ENCODE measurements around the gene CPA5. TPM values are rescaled to one million over a fixed set of nuclear protein-coding genes. Genes with fewer than 3 reads are reported as not detected.

The CPA5 gene
- total RNA-seq, 2 experiments from 2014 or later = 0.74 to 0.88 TPM

- Mint-ChIP-seq H3K27ac (no peak overlapping the region), H3K36me3 (ENCODE audit: low read depth) (peaks cover 2% of the 10 kb centered on the region), H3K4me1 (ENCODE audit: low read depth) (no peaks in the 10 kb centered on the region), H3K4me3 (no peak overlapping the region), H3K27me3 (ENCODE audit: low read depth) (no peaks in the 10 kb centered on the region), H3K9me3 (peaks cover 11% of the 10 kb centered on the region)
- no peak for DNase-seq
- CTCF ChIA-PET = no interaction called here
- intact Hi-C loops (cut with micrococcal nuclease) = no loop called here
Measured at GRCh38 chr7:130377178-130377577, 32.6 kb downstream of the CPA5 start.

DNA sequence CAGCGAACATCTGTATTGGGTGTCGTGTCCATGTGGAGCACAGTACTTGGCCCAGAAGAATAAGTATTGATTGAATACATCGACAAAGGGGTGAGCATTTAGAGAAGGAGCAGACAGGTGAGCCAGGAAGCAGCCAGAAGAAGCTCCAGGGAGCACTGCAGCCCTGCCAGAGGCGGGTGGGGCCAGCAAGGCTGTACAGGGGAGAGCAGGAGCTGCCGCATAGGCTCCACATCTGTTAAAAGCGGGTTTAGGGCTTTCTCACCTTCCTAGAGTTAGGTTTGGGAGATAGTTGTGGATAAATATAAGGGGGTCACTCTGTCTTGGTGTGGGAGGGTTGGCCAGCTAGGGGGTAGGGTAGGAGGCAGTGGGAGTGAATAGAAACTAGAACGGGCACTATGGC is 34.4 kb downstream of the CPA5 start:
- Mint-ChIP-seq H3K9me3 (peaks cover 11% of the 10 kb centered on the region), H3K27me3 (ENCODE audit: low read depth) (no peaks in the 10 kb centered on the region), H3K4me1 (ENCODE audit: low read depth) (no peaks in the 10 kb centered on the region), H3K4me3 (no peak overlapping the region), H3K27ac (no peak overlapping the region), H3K36me3 (ENCODE audit: low read depth) (peaks cover 2% of the 10 kb centered on the region)
- no peak for DNase-seq
- CTCF ChIA-PET = no interaction called here
- intact Hi-C loops (cut with micrococcal nuclease) = no loop called here

DNA sequence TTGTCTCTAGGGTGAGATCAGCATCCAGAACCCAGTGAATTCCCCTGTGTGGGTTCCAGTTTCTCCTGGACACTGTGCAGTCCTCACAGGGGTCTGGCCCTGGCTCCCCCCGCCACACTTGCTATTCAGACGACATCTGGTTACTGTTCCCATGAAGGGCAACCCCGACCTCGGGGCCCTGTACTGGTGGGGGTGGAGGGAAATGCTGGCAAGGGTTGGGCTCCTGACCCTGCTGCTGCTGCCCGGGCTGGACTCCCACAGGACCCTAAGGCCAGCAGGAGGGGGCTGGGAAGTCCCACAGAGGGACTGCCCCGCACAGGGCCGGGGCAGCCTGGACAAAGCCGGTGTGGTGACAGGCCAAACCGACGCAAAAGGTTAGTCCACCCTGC is 34.9 kb downstream of the CPA5 start:
- CTCF ChIA-PET = no interaction called here
- H3K27ac Mint-ChIP-seq = no peak overlapping the region
- H3K27me3 Mint-ChIP-seq (ENCODE audit: low read depth) = no peaks in the 10 kb centered on the region
- no peaks in the 10 kb centered on the region for H3K4me1 Mint-ChIP-seq (ENCODE audit: low read depth)
- intact Hi-C loops (cut with micrococcal nuclease) = no loop called here
- H3K4me3 Mint-ChIP-seq = no peak overlapping the region
- H3K36me3 Mint-ChIP-seq (ENCODE audit: low read depth) = peaks cover 2% of the 10 kb centered on the region
- H3K9me3 Mint-ChIP-seq = peaks cover 11% of the 10 kb centered on the region
- no peak for DNase-seq

DNA sequence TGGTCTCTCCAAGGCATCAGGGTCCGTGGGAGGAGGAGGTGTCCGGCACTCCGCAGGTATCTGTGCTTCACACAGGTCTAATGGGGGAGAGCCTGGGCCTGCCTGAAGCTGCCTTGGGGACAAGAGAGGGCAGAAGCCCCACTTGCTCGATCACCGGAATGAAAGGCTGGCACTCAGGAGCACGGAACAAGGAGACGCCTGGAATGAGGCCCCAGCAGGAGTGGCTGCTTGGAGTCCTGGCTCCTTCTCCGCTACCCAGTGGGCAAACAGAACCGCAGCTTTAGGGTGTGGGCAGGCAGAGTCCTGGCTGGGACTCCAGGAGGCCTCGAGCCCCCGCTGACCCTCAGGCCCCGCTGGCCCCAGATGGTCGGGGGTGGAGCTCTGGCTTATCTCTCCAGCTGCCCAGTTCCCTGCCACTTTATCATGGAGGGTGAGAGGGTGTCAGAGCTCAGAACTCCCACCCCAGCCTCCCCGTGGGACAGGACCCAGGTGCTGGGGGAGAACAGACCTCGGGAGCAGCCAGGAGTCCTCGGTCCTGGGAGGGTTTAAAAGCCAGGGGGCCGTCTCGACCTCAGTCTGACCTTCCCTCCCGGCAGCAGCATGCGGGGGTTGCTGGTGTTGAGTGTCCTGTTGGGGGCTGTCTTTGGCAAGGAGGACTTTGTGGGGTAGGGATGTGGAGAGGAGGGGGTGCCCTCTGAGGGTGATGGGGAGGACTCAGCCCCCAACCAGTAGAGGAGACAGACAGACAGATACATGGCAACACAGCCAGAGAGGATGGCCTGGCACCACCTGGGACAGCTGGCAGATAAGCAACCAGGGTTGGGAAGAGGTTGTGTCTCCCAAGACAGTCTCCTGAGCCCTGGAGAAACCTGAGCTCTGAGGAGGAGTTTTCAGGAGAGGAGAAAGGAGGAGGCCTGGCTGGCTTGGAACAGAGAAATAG is 35.6 kb downstream of the CPA5 start, which contains the start of gene CPA1:
Gene CPA1, plus strand, starts transcription at position 574 of the 940 bp plus-strand sequence. Its CDS starts 27 bp downstream, at position 601.
- no peak for DNase-seq
- intact Hi-C loops (cut with micrococcal nuclease) = no loop called here
- no peaks in the 10 kb centered on the region for H3K27me3 Mint-ChIP-seq (ENCODE audit: low read depth)
- H3K27ac Mint-ChIP-seq = no peak within 1 kb of the TSS
- H3K36me3 Mint-ChIP-seq (ENCODE audit: low read depth) = peaks cover 2% of the 10 kb centered on the region
- H3K4me3 Mint-ChIP-seq = no peak within 1 kb of the TSS
- H3K9me3 Mint-ChIP-seq = peaks cover 11% of the 10 kb centered on the region
- CTCF ChIA-PET = no interaction called here
- no peaks in the 10 kb centered on the region for H3K4me1 Mint-ChIP-seq (ENCODE audit: low read depth)

- H3K27ac Mint-ChIP-seq = no peak overlapping the region
- H3K4me1 Mint-ChIP-seq (ENCODE audit: low read depth) = no peaks in the 10 kb centered on the region
Measured at GRCh38 chr7:130380861-130381455, 36.3 kb downstream of the CPA5 start.

GRCh38 chr7:130381468-130382312 is 37.1 kb downstream of the CPA5 start:
- Mint-ChIP-seq H3K9me3 (peaks cover 4% of the 10 kb centered on the region), H3K27ac (no peak overlapping the region), H3K4me1 (ENCODE audit: low read depth) (no peaks in the 10 kb centered on the region), H3K27me3 (ENCODE audit: low read depth) (no peaks in the 10 kb centered on the region), H3K36me3 (ENCODE audit: low read depth) (no peaks in the 10 kb centered on the region), H3K4me3 (no peak overlapping the region)
- intact Hi-C loops (cut with micrococcal nuclease) = no loop called here
- CTCF ChIA-PET = no interaction called here
- no peak for DNase-seq

More at GRCh38 chr7:130380861-130381455, 36.3 kb downstream of the CPA5 start:
- no peak for DNase-seq
- no peak overlapping the region for H3K4me3 Mint-ChIP-seq
- CTCF ChIA-PET = no interaction called here
- intact Hi-C loops (cut with micrococcal nuclease) = no loop called here
- H3K36me3 Mint-ChIP-seq (ENCODE audit: low read depth) = peaks cover 2% of the 10 kb centered on the region
- no peaks in the 10 kb centered on the region for H3K27me3 Mint-ChIP-seq (ENCODE audit: low read depth)
- peaks cover 11% of the 10 kb centered on the region for H3K9me3 Mint-ChIP-seq

GRCh38 chr7:130383187-130383980 is 38.8 kb downstream of the CPA5 start:
- no peaks in the 10 kb centered on the region for H3K9me3 Mint-ChIP-seq
- intact Hi-C loops (cut with micrococcal nuclease) = no loop called here
- CTCF ChIA-PET = interaction anchor here (0.6 kb wide), 1 partner anchor 143 kb away, joined by 8 read pairs; no protein-coding TSS in a partner anchor

DNA sequence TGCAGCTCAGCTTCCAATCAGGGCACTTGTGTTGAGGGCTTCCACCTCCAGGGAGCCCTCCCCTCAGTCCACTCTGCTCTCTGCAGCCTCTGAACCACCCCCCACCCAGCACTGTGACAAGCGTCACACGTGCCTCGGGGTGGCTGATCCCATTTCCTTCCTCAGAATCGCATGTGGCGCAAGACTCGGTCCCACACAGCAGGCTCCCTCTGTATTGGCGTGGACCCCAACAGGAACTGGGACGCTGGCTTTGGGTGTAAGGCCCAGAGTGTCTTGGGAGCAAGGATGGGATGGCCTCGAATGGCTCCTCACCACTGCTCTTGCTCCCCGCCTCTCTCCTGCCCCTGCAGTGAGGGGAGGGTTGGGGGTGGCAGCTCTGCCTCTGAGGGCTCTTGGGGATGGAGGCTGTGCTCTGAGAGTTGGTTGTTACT is 39.8 kb downstream of the CPA5 start:
- intact Hi-C loops (cut with micrococcal nuclease) = no loop called here
- H3K4me1 Mint-ChIP-seq (ENCODE audit: low read depth) = no peaks in the 10 kb centered on the region
- CTCF ChIA-PET = no interaction called here

More at GRCh38 chr7:130383187-130383980, 38.8 kb downstream of the CPA5 start:
- H3K36me3 Mint-ChIP-seq (ENCODE audit: low read depth) = no peaks in the 10 kb centered on the region
- H3K4me3 Mint-ChIP-seq = no peak overlapping the region
- no peaks in the 10 kb centered on the region for H3K27me3 Mint-ChIP-seq (ENCODE audit: low read depth)
- no peak overlapping the region for H3K27ac Mint-ChIP-seq
- DNase-seq = no peak
- H3K4me1 Mint-ChIP-seq (ENCODE audit: low read depth) = no peaks in the 10 kb centered on the region

GRCh38 chr7:130384841-130385599 is 40.4 kb downstream of the CPA5 start:
- DNase-seq = no peak
- H3K4me1 Mint-ChIP-seq (ENCODE audit: low read depth) = no peaks in the 10 kb centered on the region
- H3K4me3 Mint-ChIP-seq = no peak overlapping the region
- no peaks in the 10 kb centered on the region for H3K36me3 Mint-ChIP-seq (ENCODE audit: low read depth)
- no peaks in the 10 kb centered on the region for H3K27me3 Mint-ChIP-seq (ENCODE audit: low read depth)
- no peak overlapping the region for H3K27ac Mint-ChIP-seq
- intact Hi-C loops (cut with micrococcal nuclease) = no loop called here
- peaks cover 2% of the 10 kb centered on the region for H3K9me3 Mint-ChIP-seq
- CTCF ChIA-PET = no interaction called here

More for the DNA sequence above, 39.8 kb downstream of the CPA5 start:
- peaks cover 2% of the 10 kb centered on the region for H3K9me3 Mint-ChIP-seq
- no peaks in the 10 kb centered on the region for H3K36me3 Mint-ChIP-seq (ENCODE audit: low read depth)
- no peak overlapping the region for H3K4me3 Mint-ChIP-seq
- no peak for DNase-seq
- H3K27me3 Mint-ChIP-seq (ENCODE audit: low read depth) = no peaks in the 10 kb centered on the region
- H3K27ac Mint-ChIP-seq = no peak overlapping the region

DNA sequence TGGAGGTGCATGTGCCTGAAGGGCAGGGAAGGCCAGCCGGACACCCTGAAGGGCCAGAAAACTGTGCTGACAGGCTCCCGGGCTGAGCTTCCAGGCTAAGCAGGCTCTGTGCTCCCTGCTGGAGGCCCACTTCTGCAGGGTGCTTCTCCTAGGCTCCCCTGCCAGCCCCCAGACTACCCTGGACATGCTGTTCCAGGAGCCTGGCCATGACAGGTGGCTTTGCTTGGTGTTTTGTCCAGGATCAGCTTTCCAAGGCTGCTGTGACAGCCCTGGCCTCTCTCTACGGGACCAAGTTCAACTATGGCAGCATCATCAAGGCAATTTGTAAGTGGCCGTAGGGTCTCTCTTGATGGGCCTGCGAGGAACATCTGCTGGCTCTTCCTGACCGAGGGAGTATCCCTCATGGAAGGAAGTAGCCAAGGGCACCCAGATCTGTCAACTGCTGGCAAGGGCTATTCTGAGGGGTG is 41.0 kb downstream of the CPA5 start:
- no peak overlapping the region for H3K4me3 Mint-ChIP-seq
- peaks cover 2% of the 10 kb centered on the region for H3K9me3 Mint-ChIP-seq
- H3K27ac Mint-ChIP-seq = no peak overlapping the region
- intact Hi-C loops (cut with micrococcal nuclease) = no loop called here
- no peak for DNase-seq
- no peaks in the 10 kb centered on the region for H3K4me1 Mint-ChIP-seq (ENCODE audit: low read depth)
- H3K36me3 Mint-ChIP-seq (ENCODE audit: low read depth) = no peaks in the 10 kb centered on the region
- CTCF ChIA-PET = no interaction called here
- H3K27me3 Mint-ChIP-seq (ENCODE audit: low read depth) = no peaks in the 10 kb centered on the region

GRCh38 chr7:130386876-130387275 is 42.3 kb downstream of the CPA5 start:
- no peak for DNase-seq
- H3K36me3 Mint-ChIP-seq (ENCODE audit: low read depth) = no peaks in the 10 kb centered on the region
- no peaks in the 10 kb centered on the region for H3K27me3 Mint-ChIP-seq (ENCODE audit: low read depth)
- peaks cover 2% of the 10 kb centered on the region for H3K9me3 Mint-ChIP-seq
- no peak overlapping the region for H3K27ac Mint-ChIP-seq
- H3K4me1 Mint-ChIP-seq (ENCODE audit: low read depth) = no peaks in the 10 kb centered on the region
- intact Hi-C loops (cut with micrococcal nuclease) = no loop called here
- CTCF ChIA-PET = no interaction called here
- H3K4me3 Mint-ChIP-seq = no peak overlapping the region

Measured in activated naive CD4-positive, alpha-beta T cell treated with anti-CD3 and anti-CD28 coated beads for 36 hours (primary cell).